ENCODE results near the gene PRSS58.

The PRSS58 gene, protein sequence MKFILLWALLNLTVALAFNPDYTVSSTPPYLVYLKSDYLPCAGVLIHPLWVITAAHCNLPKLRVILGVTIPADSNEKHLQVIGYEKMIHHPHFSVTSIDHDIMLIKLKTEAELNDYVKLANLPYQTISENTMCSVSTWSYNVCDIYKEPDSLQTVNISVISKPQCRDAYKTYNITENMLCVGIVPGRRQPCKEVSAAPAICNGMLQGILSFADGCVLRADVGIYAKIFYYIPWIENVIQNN

DNA sequence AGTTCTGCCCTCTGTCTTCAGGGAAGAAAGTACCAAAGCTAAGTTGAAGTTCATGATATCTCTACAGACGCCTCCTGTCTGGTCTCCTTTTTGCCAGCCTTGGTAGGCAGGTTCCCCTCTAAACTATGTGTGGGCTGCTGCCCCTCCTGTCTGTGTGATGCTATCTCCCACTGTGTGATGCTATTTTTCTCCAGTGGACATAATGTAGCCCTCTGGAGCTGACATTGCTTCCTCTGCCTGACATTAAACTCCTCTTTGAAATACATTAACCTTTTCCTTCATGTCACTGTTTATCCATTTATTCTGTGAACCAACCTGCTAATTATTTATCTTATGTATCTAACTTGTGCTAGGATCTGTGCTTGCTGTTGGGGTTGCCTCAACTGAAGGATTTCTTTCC is at the start of gene PRSS58:
PRSS58 (minus strand) TSS at position 101 of the 400 bp plus-strand sequence. CDS start 351 bp downstream, outside the sequence.
- no peak for DNase-seq

DNA sequence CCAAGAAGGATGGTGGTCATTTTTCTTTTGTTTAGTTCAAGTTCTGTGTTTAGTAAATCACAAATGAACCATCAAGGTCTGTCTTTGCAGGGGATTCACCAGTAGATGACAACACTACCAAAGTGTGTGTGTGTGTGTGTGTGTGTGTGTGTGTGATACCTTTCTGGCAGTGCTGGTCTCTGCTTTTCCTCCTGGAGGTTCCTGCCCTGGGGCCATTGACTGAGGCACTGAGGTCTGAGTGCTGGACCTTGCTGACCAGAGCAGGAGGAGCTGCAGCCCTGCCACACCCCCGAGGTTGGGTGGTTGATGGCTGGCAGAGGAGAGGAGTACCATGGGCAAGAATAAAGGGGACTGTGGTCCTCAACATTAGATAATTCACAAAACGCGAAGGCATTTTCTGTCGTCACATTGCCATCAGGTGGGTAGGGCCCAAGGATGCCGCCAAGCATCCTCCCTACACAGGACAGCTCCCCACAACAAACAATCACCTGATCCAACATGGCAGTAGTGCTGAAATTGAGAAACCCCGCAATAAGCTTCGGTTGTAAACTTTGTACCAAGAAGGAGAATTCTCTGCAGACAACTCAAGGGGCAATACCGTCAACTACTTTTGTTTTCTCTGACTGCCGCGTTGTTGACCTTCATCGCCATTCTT is 49.5 kb upstream of the PRSS58 start:
- DNase-seq, result no peak

DNA sequence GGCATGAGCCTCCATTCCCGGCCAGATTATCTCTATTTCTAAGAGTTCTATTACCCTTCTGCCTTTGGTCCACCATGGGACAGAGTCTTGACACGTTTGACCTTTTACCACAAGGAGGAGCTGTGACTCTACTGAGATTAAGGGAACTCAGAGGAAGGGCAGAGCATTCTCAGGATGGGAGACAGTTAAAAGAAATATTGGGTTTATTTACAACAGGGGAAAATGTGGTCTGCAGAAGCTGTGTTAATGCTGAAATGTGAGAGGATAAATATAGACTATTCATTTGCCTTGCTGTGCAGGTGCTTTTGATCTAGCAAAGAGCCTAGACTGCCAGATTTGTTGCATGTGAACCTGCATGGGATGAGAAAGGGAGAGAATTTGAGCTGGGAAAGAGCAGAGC is 45.8 kb upstream of the PRSS58 start:
- DNase-seq, result no peak

DNA sequence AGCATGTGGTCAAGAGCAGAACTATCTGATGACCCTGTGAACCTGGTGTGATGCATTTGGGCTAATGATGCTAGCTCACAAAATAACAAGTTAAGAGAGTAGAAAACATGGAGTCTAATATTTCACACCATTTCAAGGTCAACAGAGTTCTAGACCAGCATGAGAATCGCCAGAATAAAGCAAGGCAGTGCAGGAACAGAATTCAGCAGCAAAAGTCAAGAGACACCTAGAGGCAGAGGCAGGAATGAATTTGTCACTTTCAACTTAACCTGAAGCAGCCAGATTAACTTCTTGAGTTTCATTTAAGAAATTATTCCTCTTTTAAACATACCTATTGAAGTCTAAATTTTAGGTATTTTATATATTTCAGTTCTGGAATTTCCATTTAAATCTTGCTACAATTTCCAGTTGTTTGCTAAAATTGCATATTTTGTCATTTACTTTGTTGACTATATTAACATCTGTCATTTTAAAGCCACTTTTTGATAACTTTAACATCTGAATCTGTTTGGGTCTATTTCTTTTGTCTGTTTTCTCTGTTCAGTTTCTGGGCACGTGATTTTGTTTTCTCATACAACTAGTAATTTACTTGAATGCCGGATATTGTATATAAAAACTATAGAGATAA is 44.2 kb upstream of the PRSS58 start:
- no peak for DNase-seq

DNA sequence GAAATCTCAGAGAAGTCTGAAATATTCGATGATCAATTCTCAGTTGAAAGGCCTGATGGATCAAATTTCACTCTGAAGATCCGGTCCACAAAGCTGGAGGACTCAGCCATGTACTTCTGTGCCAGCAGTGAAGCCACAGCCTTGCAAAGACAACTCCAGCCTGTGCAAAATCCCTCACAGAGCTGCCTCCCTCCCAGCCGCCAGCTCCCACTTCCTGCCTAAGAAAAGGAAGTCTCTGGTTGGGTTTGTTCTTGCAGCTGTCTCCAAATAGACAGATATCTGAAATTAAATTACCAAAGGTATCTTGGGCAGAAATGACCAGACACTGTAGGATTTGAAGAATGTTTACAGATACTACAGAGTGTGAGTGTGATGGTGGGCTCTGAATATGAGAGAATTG is 43.4 kb upstream of the PRSS58 start:
- no peak for DNase-seq

DNA sequence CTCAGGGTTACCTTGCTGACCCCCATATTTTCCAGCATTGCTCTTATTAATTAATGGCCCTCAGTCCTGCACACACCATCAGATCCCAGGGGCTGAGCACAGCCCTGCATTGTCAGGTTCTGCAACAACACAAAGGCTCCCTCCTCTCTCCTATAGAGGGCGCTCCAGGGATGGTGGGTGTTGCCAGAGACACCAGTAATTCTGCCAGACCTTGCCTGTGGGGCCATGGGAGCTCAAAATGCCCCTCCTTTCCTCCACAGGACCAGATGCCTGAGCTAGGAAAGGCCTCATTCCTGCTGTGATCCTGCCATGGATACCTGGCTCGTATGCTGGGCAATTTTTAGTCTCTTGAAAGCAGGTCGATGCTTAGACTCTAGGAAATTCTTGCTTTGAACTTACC is 42.8 kb upstream of the PRSS58 start:
- DNase-seq, result no peak

DNA sequence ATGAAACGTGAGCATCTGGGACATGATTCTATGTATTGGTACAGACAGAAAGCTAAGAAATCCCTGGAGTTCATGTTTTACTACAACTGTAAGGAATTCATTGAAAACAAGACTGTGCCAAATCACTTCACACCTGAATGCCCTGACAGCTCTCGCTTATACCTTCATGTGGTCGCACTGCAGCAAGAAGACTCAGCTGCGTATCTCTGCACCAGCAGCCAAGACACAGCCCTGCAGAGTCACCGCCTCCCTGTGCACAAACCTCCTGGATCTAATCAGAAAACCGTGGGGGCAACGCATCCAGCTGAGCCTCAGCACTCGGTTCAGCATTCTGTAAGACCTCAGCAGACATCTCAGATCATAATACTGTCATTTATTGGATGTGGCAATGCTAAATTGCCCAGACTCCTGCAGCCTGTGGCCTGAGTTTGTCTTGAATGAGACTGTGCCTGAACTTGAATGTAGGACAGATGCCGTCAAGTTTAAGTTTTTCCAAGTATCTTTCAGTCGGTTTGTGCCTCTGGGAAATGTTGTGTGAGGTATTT is 41.5 kb upstream of the PRSS58 start:
- DNase-seq, result no peak

DNA sequence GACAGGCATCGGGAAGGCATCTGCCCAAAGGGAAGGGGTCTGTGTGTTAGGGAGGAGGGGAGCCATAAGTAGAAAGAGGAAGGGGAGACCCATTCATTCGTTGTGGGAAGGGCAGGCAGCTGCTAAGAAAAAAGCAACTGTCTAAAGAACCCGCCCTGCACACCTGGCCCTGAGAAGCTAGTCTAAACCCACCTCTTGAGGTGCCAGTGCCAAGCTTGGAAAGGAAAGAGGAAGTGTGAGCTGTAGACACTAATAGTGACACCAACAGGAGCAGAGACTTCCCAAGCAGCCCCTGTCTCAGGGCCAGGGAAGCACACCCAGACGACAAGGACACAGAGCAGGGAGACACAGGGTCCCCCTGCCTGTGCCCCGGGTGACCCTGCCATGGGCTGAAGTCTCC is 40.8 kb upstream of the PRSS58 start:
- DNase-seq, result no peak

DNA sequence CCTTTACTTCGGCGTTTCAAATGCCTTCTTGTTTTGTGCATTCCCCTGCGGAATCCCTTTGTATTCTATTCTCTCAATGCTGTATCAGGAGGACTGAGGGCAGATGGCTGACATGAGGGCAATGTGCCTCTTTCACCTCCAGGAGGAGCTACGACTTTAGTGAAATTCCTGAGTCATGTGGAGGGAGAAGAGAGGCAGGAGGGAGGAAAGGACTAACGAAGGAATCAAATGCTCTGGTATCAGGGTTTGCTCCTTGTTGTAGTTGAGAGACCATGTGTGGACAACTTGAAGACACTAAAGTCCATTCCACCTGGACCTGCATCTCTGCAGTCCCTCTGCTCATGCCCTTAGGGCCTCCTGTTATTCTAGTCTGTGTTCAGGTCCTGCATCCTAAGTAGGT is 40.2 kb upstream of the PRSS58 start:
- no peak for DNase-seq

DNA sequence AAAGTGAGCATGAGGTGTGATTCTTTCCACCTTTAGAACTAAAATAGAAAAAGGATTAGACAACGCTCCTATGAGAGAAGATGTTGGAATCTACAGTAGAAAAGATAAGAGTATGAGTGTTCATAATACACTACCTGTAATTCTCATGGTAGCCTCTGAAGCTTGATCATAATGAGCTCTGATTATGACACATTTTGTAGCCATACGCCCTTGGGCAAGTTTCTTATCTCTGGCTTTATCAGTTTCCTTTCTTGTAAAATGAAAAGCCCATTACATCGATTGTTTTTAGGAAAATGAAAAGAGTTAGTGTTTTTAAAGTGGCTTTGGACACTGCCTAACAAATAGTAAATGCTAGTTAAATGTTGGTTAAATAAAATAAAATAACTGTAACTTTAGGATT is 22.4 kb upstream of the PRSS58 start:
- DNase-seq, result no peak

DNA sequence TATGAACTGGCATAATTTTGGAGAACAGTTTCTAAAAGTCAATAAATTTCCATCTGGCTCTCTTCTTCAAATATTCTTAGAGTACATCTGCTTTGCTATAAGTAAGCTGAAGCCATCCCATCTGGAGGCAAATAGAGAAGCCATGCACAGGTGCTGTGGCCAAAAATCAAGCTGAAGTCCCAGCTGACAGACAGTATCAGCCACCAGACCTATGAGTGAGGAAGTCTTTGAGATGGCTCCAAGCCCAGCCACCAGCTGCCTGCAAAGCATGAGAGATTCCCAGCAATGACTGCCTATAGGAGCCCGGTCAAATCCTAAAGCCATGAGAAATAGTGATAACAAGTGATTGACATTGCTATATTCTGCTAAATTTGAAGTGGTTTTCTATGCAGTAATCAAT is 21.7 kb upstream of the PRSS58 start:
- DNase-seq, result no peak

DNA sequence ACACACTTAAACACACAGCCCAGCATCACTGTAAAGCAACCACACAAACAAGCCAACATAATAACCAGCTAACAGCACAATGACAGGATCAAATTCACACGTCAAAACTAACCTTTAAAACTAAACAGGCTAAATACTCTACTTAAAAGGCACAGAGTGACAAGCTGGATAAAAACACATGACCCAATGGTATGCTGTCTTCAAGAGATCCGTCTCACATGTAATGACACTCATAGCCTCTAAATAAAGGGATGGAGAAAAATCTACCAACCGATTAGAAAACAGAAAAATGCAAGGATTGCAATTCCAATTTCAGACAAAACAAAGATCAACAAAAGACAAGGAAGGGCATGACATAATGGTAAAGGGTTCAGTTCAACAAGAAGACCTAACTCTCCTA is 17.2 kb upstream of the PRSS58 start:
- no peak for DNase-seq

DNA sequence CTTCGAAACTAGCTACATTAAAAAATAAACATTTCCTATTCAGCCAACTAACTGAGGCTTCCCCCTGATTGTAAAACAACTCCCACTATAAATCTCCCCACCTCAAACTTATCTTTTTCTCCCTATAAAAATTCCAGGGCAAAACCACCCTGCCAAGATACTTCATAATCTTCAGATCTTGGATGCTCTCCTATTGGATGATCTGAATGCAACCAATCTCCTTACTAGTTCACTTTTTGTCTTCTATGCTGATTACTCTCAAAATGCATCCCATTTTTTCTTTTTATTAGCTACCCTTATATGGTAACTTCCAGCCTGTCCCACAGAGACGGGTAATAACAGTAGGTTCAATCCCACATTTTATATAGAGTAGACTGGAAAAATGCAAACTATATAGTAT is 15.0 kb upstream of the PRSS58 start:
- DNase-seq, result no peak

DNA sequence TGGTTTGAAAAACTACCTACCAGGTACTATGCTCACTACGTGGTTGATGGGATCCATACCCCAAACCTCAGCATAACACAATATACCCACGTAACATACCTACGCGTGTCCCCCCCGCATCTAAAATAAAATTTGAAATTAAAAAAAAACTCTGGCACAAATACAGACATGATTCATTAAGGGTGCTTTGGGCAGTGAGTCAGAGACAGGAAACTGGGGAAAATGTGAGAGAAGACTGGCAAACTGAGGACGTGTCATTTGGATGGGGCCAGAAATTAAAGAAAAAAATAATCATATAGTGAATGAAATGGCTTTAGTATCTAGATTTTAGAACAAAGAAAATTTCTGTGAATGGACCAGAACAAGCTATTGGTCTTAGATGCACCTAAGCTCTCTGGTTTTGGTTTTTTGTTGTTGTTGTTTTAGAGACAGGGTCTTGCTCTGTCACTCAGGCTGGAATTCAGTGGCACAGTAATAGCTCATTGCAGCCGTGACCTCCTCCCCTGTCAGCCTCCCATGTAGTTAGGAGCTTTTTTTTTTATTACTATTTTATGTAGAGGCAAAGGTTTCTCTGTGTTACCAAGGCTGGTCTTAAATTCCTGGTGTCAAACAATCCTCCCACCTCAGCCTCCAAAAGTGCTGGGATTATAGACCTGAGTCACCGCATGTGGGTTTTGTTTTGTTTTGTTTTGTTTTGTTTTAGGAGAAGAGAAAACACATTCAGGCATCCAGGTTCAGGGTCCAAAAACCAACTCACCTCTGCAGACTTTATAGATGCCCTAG is 5.9 kb upstream of the PRSS58 start:
- no peak for DNase-seq

DNA sequence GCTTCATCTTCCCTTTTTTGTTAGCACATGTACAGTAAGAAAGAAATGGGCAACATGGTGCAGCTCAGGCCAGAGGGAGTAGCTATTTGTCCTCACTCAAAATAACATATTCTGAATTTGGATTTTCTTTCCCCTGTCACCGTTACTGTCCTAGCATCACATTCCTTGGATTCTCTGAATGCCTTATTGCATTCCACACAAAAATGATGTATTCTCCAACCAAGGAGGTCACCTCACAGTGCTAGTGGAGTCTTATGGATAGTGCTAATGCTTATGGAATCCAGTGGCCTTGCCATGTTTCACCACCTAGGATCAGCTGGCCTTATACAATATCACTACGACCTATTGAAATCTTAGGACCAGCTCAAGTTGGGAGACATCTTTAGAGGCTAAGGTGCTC is 7.2 kb downstream of the PRSS58 start:
- DNase-seq, result no peak

DNA sequence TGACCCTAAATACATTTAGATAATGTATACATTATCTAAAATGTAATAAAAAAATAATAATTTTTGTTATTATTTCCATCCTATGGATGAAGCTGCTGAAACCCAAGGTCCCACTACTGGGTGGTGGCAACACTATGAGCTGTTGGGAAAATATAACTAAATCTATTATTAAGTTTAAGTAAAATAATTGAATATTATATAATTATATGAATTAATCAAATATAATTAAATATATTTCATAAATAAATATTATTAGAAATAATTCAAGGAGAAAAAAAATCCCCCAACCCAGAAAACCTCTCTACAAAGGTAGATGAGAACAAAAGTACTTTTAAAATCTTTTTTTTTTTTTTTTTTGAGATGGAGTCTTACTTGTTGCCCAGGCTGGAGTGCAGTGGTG is 7.9 kb downstream of the PRSS58 start:
- DNase-seq, result no peak

DNA sequence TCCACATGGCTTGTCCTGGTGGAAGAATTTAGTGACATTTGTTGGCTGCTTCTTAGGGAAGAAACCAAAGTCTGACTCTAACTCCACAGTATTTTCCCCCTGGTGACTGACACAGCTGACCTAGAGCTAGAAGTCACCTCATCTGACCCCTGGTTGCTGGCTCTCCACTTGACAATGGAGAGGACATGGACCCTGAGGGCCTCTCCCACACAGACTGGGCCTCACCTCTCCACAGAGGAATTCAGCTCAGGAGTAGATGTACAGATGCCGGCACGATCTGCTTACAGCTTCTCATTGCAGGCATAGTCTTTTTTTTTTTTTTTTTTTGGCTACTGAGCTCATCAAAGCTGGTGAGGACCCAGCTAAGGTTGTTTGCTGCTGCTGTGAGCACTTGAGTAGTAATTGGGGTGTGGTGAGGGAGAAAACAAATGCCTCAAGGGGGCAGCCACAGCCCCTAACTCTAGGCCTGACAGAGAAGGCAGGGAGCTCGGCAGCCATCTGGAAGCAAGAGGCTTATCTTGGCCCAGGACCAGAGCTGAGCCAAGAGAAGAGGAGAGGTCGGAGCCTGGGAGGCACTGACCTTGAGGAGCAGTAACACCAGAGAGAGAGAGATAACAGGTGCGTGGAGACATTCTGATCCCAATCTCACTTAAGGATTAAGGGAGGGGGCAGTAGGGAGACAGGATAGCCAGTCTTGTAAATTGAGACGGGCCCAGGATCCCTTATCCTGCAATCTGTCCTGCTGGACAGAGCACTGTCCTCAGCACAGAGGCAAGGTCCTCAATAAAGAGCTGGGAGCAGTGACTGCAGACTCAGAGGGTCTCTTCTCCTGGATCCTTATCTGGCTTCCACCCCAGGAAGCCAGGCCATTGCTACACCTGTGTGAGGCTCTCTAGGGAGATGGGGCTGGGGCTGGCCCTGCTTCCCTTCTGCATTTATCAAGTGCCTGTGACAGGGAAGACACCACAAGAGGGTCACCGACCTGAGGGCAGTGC is 9.4 kb downstream of the PRSS58 start:
- DNase-seq, result no peak

DNA sequence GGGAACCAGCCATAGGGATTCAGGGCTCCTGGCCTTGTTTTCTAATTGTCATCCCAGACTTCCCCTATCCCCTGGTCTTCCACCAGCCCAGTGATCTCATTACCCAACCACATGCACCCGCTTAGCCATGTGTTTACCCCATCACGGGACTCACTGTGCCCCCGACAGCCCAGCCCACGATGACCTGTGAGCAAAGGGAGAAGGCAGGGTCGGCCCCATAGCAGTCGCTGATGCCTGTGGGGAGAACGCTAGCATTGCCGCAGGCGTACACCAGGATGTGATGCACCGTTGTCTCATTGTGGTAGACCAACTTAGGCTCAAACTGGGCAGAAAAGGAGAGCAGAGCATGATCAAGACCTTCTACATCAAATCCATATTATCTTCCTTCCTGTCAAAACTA is 14.0 kb downstream of the PRSS58 start:
- DNase-seq, result no peak

DNA sequence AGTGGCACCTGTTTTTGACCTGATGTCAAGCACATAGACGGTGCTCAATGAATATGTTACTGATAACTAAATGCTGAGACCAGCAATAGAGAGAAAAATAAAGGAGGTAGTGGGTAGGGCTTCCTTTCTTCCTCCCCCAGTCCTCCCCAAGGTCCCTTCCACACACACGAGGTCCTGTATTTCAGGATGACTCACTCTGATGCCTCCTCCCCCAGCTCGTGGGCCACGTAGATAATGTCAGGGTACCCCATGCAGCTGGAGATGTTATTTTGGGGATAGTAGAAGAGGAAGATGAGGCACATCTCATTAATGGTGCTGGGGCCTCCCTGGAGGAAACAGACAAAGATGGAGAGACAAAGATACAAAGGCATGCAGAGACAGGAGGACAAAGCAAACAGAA is 17.3 kb downstream of the PRSS58 start:
- DNase-seq, result no peak

DNA sequence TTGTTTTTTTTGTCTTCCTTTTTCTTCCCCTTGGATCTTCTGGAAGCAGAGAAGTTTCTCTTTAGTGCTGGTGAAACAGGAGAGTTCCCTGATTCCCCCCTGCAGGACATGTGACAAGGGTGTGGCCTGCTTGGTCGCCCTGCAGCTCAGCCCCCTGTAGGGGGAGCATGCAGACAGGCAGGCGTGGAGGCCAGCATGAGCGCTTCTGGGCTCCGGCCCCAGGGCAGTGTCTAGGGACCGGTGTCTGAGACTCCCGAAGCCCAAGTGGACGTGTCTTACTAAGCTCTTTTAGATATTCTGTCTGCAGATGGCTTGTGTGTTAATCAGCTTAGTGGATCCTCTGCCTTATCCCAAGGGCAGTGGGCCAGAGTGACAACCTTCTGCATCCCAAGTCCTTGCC is 26.1 kb downstream of the PRSS58 start:
- DNase-seq, result no peak

DNA sequence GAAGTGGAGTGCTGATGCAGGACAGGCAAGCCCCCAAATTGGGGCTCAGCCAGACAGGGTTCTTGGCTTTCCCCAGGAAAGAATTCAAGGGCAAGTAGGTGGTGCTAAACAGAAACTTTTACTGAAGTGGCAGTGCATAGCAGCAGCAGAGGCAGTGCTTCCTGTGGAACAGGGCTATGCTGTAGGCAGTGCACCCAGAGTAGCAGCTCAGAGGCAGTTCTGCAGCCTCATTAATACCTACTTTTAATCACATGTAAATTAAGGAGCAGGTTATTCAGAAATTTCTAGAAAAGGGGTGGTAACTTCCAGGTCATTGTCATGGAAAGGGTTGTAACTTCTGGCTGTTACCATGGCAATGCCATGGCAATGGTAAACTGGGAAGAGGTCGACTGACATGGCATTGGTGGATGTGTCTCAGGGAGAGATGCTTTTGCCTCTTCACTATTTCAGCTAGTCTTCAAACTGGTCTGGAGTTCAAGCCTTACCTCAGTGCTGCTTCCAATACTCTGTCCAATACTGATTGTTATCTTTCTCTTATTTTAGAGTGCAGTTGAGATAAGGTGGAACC is 29.2 kb downstream of the PRSS58 start:
- DNase-seq, result no peak

All from CD4-positive, alpha-beta T cell treated with Interleukin-15 for 1 hour (primary cell).